Stimulated activated CD8-positive, alpha-beta memory T cell treated with anti-CD3 and anti-CD28 coated beads, Interleukin-12 subunit alpha, Interleukin-12 subunit beta, amount 100 ng/mL, for 24 hours (primary cell): ENCODE data around the gene MUTYH.
"Not testable (repeated sequence)": the region's sequence is repeated elsewhere in the genome, so short reads cannot be mapped to it uniquely, and the experiment has no call there.

Experiments
- DNase-seq: peaks from one replicate; pipeline ENCODE4 v3.0.0-alpha.2; 2020; ENCODE audit errors: extremely low read depth

Gene MUTYH

GRCh38 chr1:45339789-45340558, at the start of gene MUTYH, which contains the start of gene TOE1:
Gene MUTYH (minus strand): TSS chr1:45340440. CDS start chr1:45334505, 5,935 bp downstream.
Gene TOE1 (plus strand): TSS chr1:45340170. CDS start chr1:45340253, 83 bp downstream.
- DNase-seq, result peak; percentile 90

- no peak for DNase-seq
Measured at GRCh38 chr1:45386219-45386618, 46.0 kb upstream of the MUTYH start.

- no peak for DNase-seq
Measured at GRCh38 chr1:45385302-45385701, 45.1 kb upstream of the MUTYH start.

GRCh38 chr1:45384213-45384612, 44.0 kb upstream of the MUTYH start:
- DNase-seq, result not testable (repeated sequence)

- no peak for DNase-seq
Measured at GRCh38 chr1:45383191-45383590, 43.0 kb upstream of the MUTYH start.

GRCh38 chr1:45381243-45381642, 41.0 kb upstream of the MUTYH start:
- no peak for DNase-seq

- no peak for DNase-seq
Measured at GRCh38 chr1:45380730-45381129, 40.5 kb upstream of the MUTYH start.

GRCh38 chr1:45380125-45380524, 39.9 kb upstream of the MUTYH start:
- DNase-seq, result no peak

- no peak for DNase-seq
Measured at GRCh38 chr1:45379524-45379923, 39.3 kb upstream of the MUTYH start.

GRCh38 chr1:45378184-45378583, 37.9 kb upstream of the MUTYH start:
- no peak for DNase-seq

- DNase-seq, result no peak
Measured at GRCh38 chr1:45375104-45376090, 35.2 kb upstream of the MUTYH start.

- no peak for DNase-seq
Measured at GRCh38 chr1:45373573-45373972, 33.3 kb upstream of the MUTYH start.

- no peak for DNase-seq
Measured at GRCh38 chr1:45370575-45370974, 30.3 kb upstream of the MUTYH start.

- no peak for DNase-seq
Measured at GRCh38 chr1:45365051-45365450, 24.8 kb upstream of the MUTYH start.

- no peak for DNase-seq
Measured at GRCh38 chr1:45364294-45364693, 24.1 kb upstream of the MUTYH start.

- not testable (repeated sequence) for DNase-seq
Measured at GRCh38 chr1:45360981-45361380, 20.7 kb upstream of the MUTYH start.

- DNase-seq, result no peak
Measured at GRCh38 chr1:45359882-45360513, 19.8 kb upstream of the MUTYH start.

GRCh38 chr1:45356186-45356585, 15.9 kb upstream of the MUTYH start:
- no peak for DNase-seq

- no peak for DNase-seq
Measured at GRCh38 chr1:45355683-45356082, 15.4 kb upstream of the MUTYH start.

GRCh38 chr1:45354838-45355237, 14.6 kb upstream of the MUTYH start:
- DNase-seq, result no peak

- no peak for DNase-seq
Measured at GRCh38 chr1:45353685-45354084, 13.4 kb upstream of the MUTYH start.

- no peak for DNase-seq
Measured at GRCh38 chr1:45351508-45351907, 11.3 kb upstream of the MUTYH start.
